ENCODE measurements around the gene NPHP4. TPM values are rescaled to one million over a fixed set of nuclear protein-coding genes. Genes with fewer than 3 reads are reported as not detected.

NPHP4 gene
- total and polyA plus RNA-seq, 2 experiments from 2014 or later = 6.4 to 12.7 TPM

- Histone ChIP-seq H3K27me3 (no peaks in the 10 kb centered on the region), H3K4me1 (ENCODE audit: low read depth) (peaks cover 33% of the 10 kb centered on the region), H3K9me3 (ENCODE audit: low read depth) (no peaks in the 10 kb centered on the region), H3K27ac (no peak overlapping the region), H3K36me3 (no peaks in the 10 kb centered on the region), H3K4me3 (no peak overlapping the region)
- DNase-seq (ENCODE audit: low read depth in 1 of 2, low spot score in 1 of 2) = no peak
- TF ChIP-seq, protein P1, sequence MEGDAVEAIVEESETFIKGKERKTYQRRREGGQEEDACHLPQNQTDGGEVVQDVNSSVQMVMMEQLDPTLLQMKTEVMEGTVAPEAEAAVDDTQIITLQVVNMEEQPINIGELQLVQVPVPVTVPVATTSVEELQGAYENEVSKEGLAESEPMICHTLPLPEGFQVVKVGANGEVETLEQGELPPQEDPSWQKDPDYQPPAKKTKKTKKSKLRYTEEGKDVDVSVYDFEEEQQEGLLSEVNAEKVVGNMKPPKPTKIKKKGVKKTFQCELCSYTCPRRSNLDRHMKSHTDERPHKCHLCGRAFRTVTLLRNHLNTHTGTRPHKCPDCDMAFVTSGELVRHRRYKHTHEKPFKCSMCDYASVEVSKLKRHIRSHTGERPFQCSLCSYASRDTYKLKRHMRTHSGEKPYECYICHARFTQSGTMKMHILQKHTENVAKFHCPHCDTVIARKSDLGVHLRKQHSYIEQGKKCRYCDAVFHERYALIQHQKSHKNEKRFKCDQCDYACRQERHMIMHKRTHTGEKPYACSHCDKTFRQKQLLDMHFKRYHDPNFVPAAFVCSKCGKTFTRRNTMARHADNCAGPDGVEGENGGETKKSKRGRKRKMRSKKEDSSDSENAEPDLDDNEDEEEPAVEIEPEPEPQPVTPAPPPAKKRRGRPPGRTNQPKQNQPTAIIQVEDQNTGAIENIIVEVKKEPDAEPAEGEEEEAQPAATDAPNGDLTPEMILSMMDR (IDR thresholded peaks at IDR 0.05; ENCODE audit: low read depth, low read length) = no peak
These were observed 9.9 kb upstream of the NPHP4 start for GRCh38 chr1:6001992-6002576.

GRCh38 chr1:6000444-6001288 is 8.4 kb upstream of the NPHP4 start:
- peak in 1 of 2 donors; percentile 61 for DNase-seq (ENCODE audit: low read depth in 1 of 2, low spot score in 1 of 2)
- TF ChIP-seq, protein P1 (IDR thresholded peaks at IDR 0.05; ENCODE audit: low read depth, low read length) = no peak
- H3K27ac ChIP-seq = peak overlapping the region; percentile 60
- H3K4me1 ChIP-seq (ENCODE audit: low read depth) = peaks cover 29% of the 10 kb centered on the region
- no peaks in the 10 kb centered on the region for H3K36me3 ChIP-seq
- no peaks in the 10 kb centered on the region for H3K27me3 ChIP-seq
- no peak overlapping the region for H3K4me3 ChIP-seq
- no peaks in the 10 kb centered on the region for H3K9me3 ChIP-seq (ENCODE audit: low read depth)

- Histone ChIP-seq H3K4me3 (no peak overlapping the region), H3K27me3 (no peaks in the 10 kb centered on the region), H3K27ac (peak overlapping the region; percentile 60), H3K9me3 (ENCODE audit: low read depth) (no peaks in the 10 kb centered on the region), H3K4me1 (ENCODE audit: low read depth) (peaks cover 29% of the 10 kb centered on the region), H3K36me3 (no peaks in the 10 kb centered on the region)
- TF ChIP-seq, protein P1 (IDR thresholded peaks at IDR 0.05; ENCODE audit: low read depth, low read length) = no peak
- no peak for DNase-seq (ENCODE audit: low read depth in 1 of 2, low spot score in 1 of 2)
These were observed 7.7 kb upstream of the NPHP4 start for GRCh38 chr1:5999711-6000443.

DNA sequence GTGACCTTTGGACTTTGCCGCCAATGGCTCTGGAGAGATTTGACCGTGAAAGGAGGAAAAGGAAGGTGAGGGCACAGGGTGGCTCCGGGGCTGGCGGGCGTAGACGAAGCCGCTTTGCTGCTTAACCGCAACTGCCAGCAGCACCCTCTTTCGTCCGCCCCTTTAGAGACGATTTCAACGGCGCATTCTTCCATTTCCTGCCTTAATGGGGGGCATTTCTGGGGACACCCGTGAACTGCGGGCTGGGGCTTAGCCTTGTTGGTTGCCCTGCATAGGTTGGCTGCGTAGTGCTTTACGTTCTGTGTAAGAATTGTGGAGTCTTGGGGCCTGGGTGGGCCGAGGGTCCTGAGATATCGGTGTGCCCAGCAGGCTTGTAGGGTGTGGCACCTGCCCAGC is 6.7 kb upstream of the NPHP4 start:
- no peak for DNase-seq (ENCODE audit: low read depth in 1 of 2, low spot score in 1 of 2)

More for the DNA sequence above, 6.7 kb upstream of the NPHP4 start:
- TF ChIP-seq, protein P1 (IDR thresholded peaks at IDR 0.05; ENCODE audit: low read depth, low read length) = no peak
- Histone ChIP-seq H3K4me1 (ENCODE audit: low read depth) (peaks cover 29% of the 10 kb centered on the region), H3K27ac (no peak overlapping the region), H3K36me3 (no peaks in the 10 kb centered on the region), H3K27me3 (peaks cover 3% of the 10 kb centered on the region), H3K9me3 (ENCODE audit: low read depth) (no peaks in the 10 kb centered on the region), H3K4me3 (no peak overlapping the region)

Data from cardiac muscle cell (in vitro differentiated cells and primary cell).